ENCODE results near the gene WNT7A. TPM values are rescaled to one million over a fixed set of nuclear protein-coding genes. Genes with fewer than 3 reads are reported as not detected.
A peak's percentile ranks its signal among the peaks of the same experiment; 100 is the strongest.

The WNT7A gene
- total RNA-seq, 4 donors from 2014 or later = not detected

- H3K27ac ChIP-seq = no peak overlapping the region
These were observed 14.4 kb upstream of the WNT7A start for GRCh38 chr3:13894096-13894806.

DNA sequence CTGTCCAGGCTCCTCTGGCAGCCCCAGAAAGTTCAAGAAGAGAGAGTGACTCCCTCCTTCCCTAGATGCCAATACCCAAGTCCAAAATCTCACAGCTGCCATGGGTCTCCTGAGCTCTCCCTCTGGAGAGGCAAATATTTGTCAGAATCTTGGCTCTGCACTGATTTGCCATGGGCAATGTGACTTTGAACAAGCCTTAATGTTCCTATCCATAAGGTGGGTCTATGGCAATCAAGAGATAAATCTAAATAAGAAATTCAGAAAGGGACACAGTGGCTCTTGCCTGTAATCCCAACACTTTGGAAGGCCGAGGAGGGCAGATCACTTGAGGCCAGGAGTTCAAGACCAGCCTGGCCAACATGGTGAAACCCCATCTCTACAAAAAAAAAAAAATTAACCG is 12.4 kb upstream of the WNT7A start:
- no peaks in the 10 kb centered on the region for H3K27me3 ChIP-seq
- no peaks in the 10 kb centered on the region for H3K36me3 ChIP-seq
- H3K27ac ChIP-seq = no peak overlapping the region
- no peak for DNase-seq
- no peak overlapping the region for H3K4me3 ChIP-seq
- TF ChIP-seq CTCF (IDR thresholded peaks at IDR 0.05) = no peak
- no peak for TF ChIP-seq POLR2A (IDR thresholded peaks at IDR 0.05)
- H3K4me1 ChIP-seq = peaks cover 0 to 18% (median 5%) of the 10 kb centered on the region in 4 donors
- H3K9me3 ChIP-seq = no peaks in the 10 kb centered on the region

More at GRCh38 chr3:13894096-13894806, 14.4 kb upstream of the WNT7A start:
- TF ChIP-seq POLR2A (IDR thresholded peaks at IDR 0.05) (no peak), CTCF (IDR thresholded peaks at IDR 0.05) (no peak)
- Histone ChIP-seq H3K4me1 (peaks cover 0 to 18% (median 5%) of the 10 kb centered on the region in 4 donors), H3K36me3 (no peaks in the 10 kb centered on the region), H3K27me3 (no peaks in the 10 kb centered on the region), H3K9me3 (no peaks in the 10 kb centered on the region), H3K4me3 (no peak overlapping the region)
- DNase-seq = no peak

DNA sequence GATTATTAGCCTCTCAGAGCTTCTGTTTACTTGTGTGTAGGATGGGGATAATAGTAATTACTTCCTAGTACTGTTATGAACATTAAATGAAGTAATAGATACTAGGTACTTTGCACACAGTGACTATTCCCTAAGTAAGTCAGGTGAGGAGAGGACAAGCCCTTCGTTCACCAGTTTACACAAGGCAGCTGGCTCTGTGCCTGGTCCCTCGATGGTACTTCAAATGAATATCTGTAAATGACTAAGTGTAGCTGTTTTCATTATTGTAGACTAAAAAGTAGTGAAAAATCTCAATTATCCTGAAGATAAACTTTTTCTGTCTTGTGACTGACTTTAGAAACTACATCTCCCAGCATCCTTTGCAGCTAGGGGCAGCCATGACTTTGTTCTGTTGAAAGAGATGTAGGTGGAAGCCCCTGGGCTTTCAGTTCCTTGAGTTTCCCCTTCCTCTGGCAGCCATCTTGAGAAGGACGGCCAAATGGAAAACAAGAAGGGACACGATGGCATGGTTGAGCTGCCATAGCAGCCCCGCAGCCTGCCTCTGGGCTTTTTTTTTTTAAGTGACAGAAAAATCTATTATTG is 11.7 kb upstream of the WNT7A start:
- Histone ChIP-seq H3K4me1 (peaks cover 0 to 13% (median 5%) of the 10 kb centered on the region in 4 donors), H3K9me3 (no peaks in the 10 kb centered on the region), H3K36me3 (no peaks in the 10 kb centered on the region), H3K4me3 (no peak overlapping the region), H3K27ac (no peak overlapping the region), H3K27me3 (no peaks in the 10 kb centered on the region)
- no peak for DNase-seq
- no peak for TF ChIP-seq POLR2A (IDR thresholded peaks at IDR 0.05)
- no peak for TF ChIP-seq CTCF (IDR thresholded peaks at IDR 0.05)

- TF ChIP-seq CTCF (IDR thresholded peaks at IDR 0.05) = no peak
- no peak for TF ChIP-seq POLR2A (IDR thresholded peaks at IDR 0.05)
- Histone ChIP-seq H3K9me3 (no peaks in the 10 kb centered on the region), H3K4me3 (no peak overlapping the region), H3K4me1 (peaks cover 0 to 7% (median 2%) of the 10 kb centered on the region in 4 donors), H3K36me3 (no peaks in the 10 kb centered on the region), H3K27ac (no peak overlapping the region), H3K27me3 (no peaks in the 10 kb centered on the region)
- DNase-seq = no peak
These were observed 11.1 kb upstream of the WNT7A start for GRCh38 chr3:13891017-13891392.

- Histone ChIP-seq H3K9me3 (no peaks in the 10 kb centered on the region), H3K4me1 (peaks cover 0 to 5% (median 0%) of the 10 kb centered on the region in 4 donors), H3K4me3 (no peak overlapping the region), H3K27me3 (no peaks in the 10 kb centered on the region), H3K27ac (no peak overlapping the region), H3K36me3 (no peaks in the 10 kb centered on the region)
- TF ChIP-seq POLR2A (IDR thresholded peaks at IDR 0.05) (no peak), CTCF (IDR thresholded peaks at IDR 0.05) (no peak)
- DNase-seq = peak in 2 of 3 donors; percentile 54 to 71
These were observed 10.6 kb upstream of the WNT7A start for GRCh38 chr3:13890377-13891016.
